Measurements from ENCODE around the gene USP17L28.
"Not testable (repeated sequence)": the region's sequence is repeated elsewhere in the genome, so short reads cannot be mapped to it uniquely, and the experiment has no call there.

USP17L28 gene

DNA sequence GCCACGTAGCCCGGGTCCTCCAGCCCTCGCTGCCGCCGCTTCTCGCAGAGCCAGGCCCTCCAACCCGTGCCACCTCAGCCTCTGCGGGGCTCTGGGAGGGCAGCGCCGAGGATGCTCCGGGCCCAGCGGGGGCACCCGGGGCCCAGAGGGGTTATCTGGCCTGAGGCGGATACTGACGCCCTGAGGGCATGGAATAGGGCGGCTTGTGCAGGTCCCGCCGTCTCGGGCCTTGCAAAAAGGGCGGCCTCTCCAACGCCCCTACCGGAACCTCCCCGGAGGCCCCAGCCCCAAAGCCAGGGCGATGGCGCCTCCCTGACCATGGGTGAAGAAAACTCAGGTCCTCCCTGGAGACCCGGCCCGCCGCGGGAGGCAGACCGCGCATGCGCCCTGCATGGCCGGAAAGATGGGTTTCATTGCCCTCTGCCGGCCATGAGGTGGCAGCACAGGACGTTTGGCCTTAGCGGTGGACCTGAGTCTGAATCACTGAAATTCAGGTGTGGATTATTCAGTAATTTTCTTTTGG is 32.4 kb downstream of the USP17L28 start:
- H3K36me3 ChIP-seq (ENCODE audit: control insufficient read depth in 2 of 2, insufficient read depth in 2 of 2, low read length in 2 of 2); H3K4me1 ChIP-seq (ENCODE audit: control insufficient read depth in 2 of 2, insufficient read depth in 2 of 2, low read length in 2 of 2); H3K27me3 ChIP-seq (ENCODE audit: control insufficient read depth in 2 of 2, insufficient read depth in 2 of 2, low read length in 2 of 2); H3K27ac ChIP-seq (ENCODE audit: low read depth in 2 of 2, low read length in 2 of 2); H3K9me3 ChIP-seq (ENCODE audit: control insufficient read depth in 2 of 2, low read length in 2 of 2): not testable (repeated sequence)
- Histone ChIP-seq H3K9ac (ENCODE audit: low read depth in 1 of 2, low read length in 2 of 2) (peak overlapping the region in 1 of 2 donors; percentile 51), H3K4me3 (ENCODE audit: low read length in 2 of 2) (peak overlapping the region; percentile 46 to 60)

- Histone ChIP-seq H3K27me3 (ENCODE audit: control insufficient read depth in 2 of 2, insufficient read depth in 2 of 2, low read length in 2 of 2) (no peaks in the 10 kb centered on the region), H3K9ac (ENCODE audit: low read depth in 1 of 2, low read length in 2 of 2) (no peak overlapping the region), H3K4me1 (ENCODE audit: control insufficient read depth in 2 of 2, insufficient read depth in 2 of 2, low read length in 2 of 2) (no peaks in the 10 kb centered on the region), H3K27ac (ENCODE audit: low read depth in 2 of 2, low read length in 2 of 2) (no peak overlapping the region), H3K36me3 (ENCODE audit: control insufficient read depth in 2 of 2, insufficient read depth in 2 of 2, low read length in 2 of 2) (no peaks in the 10 kb centered on the region), H3K9me3 (ENCODE audit: control insufficient read depth in 2 of 2, low read length in 2 of 2) (no peaks in the 10 kb centered on the region), H3K4me3 (ENCODE audit: low read length in 2 of 2) (no peak overlapping the region)
Measured at GRCh38 chr4:9384126-9384525, 35.4 kb downstream of the USP17L28 start.

GRCh38 chr4:9389001-9389400 is 40.3 kb downstream of the USP17L28 start:
- H3K27me3 ChIP-seq (ENCODE audit: control insufficient read depth in 2 of 2, insufficient read depth in 2 of 2, low read length in 2 of 2); H3K9me3 ChIP-seq (ENCODE audit: control insufficient read depth in 2 of 2, low read length in 2 of 2); H3K36me3 ChIP-seq (ENCODE audit: control insufficient read depth in 2 of 2, insufficient read depth in 2 of 2, low read length in 2 of 2); H3K9ac ChIP-seq (ENCODE audit: low read depth in 1 of 2, low read length in 2 of 2); H3K27ac ChIP-seq (ENCODE audit: low read depth in 2 of 2, low read length in 2 of 2); H3K4me3 ChIP-seq (ENCODE audit: low read length in 2 of 2); H3K4me1 ChIP-seq (ENCODE audit: control insufficient read depth in 2 of 2, insufficient read depth in 2 of 2, low read length in 2 of 2): not testable (repeated sequence)
